ENCODE data around the gene TRIM44. TPM values are rescaled to one million over a fixed set of nuclear protein-coding genes. Genes with fewer than 3 reads are reported as not detected.

The TRIM44 gene
- total RNA-seq, 1 donor from 2014 or later, result 6.1 TPM

DNA sequence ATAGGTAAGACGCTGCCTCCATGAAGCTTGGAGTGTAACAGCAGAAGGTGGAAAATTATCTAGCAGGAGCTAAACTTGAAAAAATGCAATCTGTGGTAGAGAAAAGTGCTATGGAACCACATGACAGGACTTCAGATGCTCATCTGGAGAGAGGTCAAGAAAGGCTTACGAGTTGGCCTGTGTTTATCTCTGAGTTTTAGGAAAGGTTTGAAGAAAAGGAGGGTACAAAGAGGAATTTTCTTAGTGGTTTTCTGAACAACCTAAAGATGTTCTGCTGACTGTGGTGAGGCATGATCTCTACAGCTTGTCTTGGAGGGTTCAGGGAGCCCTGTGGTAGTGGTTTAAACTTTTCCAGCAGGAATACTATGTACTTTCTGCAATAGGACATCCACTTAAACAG lies 36.1 kb upstream of the TRIM44 start:
- intact Hi-C loops (cut with DNase I), result no loop called here
- Histone ChIP-seq H3K4me1 (no peaks in the 10 kb centered on the region), H3K9me3 (no peaks in the 10 kb centered on the region), H3K4me3 (no peak overlapping the region), H3K27me3 (peaks cover 7% of the 10 kb centered on the region), H3K36me3 (no peaks in the 10 kb centered on the region), H3K27ac (no peak overlapping the region)
- TF ChIP-seq, protein P1, sequence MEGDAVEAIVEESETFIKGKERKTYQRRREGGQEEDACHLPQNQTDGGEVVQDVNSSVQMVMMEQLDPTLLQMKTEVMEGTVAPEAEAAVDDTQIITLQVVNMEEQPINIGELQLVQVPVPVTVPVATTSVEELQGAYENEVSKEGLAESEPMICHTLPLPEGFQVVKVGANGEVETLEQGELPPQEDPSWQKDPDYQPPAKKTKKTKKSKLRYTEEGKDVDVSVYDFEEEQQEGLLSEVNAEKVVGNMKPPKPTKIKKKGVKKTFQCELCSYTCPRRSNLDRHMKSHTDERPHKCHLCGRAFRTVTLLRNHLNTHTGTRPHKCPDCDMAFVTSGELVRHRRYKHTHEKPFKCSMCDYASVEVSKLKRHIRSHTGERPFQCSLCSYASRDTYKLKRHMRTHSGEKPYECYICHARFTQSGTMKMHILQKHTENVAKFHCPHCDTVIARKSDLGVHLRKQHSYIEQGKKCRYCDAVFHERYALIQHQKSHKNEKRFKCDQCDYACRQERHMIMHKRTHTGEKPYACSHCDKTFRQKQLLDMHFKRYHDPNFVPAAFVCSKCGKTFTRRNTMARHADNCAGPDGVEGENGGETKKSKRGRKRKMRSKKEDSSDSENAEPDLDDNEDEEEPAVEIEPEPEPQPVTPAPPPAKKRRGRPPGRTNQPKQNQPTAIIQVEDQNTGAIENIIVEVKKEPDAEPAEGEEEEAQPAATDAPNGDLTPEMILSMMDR (IDR thresholded peaks at IDR 0.05), result no peak
- DNase-seq (ENCODE audit: low spot score in 2 of 2), result no peak

DNA sequence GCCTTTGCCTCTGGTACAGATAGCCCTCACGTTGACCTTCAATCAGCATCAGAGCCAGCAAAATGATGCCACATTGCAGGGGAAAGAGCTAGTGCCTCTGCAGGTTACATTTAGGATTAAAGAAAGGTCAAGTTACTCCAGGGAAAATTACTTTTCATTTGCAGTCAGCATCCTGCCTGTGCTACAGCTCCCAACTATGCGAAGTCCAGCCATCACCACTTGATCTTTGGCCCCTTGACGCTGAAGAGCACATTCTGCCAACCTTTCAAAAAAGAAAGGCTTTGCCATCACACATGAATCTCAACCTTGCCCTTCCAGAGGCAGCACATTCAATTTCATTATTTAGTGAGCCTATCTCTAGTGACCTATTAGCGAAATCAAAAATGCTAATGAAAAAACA lies 33.1 kb upstream of the TRIM44 start:
- intact Hi-C loops (cut with DNase I), result no loop called here
- Histone ChIP-seq H3K4me3 (no peak overlapping the region), H3K27me3 (no peaks in the 10 kb centered on the region), H3K27ac (no peak overlapping the region), H3K4me1 (no peaks in the 10 kb centered on the region), H3K36me3 (no peaks in the 10 kb centered on the region), H3K9me3 (no peaks in the 10 kb centered on the region)
- TF ChIP-seq, protein P1 (IDR thresholded peaks at IDR 0.05), result no peak
- DNase-seq (ENCODE audit: low spot score in 2 of 2), result no peak

DNA sequence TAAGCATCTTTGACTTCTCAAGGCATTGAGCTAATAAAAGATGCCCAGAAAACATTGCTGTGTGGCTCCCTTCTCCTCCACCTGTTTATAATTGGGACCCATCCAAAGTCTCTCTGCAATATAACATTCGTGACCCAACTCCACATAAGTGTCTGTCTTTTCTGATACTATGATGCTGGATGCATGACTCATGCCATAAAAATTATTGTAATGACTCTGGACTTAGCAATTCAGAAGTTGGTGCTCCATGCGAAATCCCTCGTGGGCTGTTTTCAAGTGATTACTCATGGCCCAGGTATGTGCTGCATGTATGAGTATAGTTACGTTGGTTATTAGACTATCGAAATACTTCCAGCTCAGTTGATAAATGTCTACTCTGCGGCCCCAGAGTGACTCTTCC lies 32.7 kb upstream of the TRIM44 start:
- H3K4me3 ChIP-seq, result no peak overlapping the region
- no peaks in the 10 kb centered on the region for H3K4me1 ChIP-seq
- no peaks in the 10 kb centered on the region for H3K9me3 ChIP-seq
- TF ChIP-seq, protein P1 (IDR thresholded peaks at IDR 0.05), result no peak
- no peaks in the 10 kb centered on the region for H3K27me3 ChIP-seq
- no peaks in the 10 kb centered on the region for H3K36me3 ChIP-seq
- H3K27ac ChIP-seq, result no peak overlapping the region
- DNase-seq (ENCODE audit: low spot score in 2 of 2), result peak in 1 of 2 donors; percentile 66
- intact Hi-C loops (cut with DNase I), result no loop called here

DNA sequence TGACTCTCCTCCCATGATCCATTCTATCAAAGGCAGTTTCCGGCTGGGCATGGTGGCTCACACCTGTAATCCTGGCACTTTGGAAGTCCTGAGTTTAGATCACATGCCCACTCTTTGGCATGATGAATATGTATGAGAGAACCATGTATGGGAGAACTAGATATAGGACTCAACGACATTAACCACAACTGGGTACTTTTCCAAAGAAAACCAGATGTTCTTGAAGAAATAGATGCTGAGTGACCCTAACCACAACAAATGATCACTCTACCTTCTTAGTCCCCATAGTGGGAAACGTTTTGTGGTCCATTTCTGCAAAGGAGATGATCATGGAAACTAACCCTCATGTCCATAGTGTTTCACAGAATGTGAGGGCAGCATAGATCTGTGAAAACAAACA lies 30.7 kb upstream of the TRIM44 start:
- no peak for DNase-seq (ENCODE audit: low spot score in 2 of 2)
- Histone ChIP-seq H3K9me3 (no peaks in the 10 kb centered on the region), H3K27ac (no peak overlapping the region), H3K4me3 (no peak overlapping the region), H3K27me3 (no peaks in the 10 kb centered on the region), H3K4me1 (no peaks in the 10 kb centered on the region), H3K36me3 (no peaks in the 10 kb centered on the region)
- TF ChIP-seq, protein P1 (IDR thresholded peaks at IDR 0.05), result no peak
- intact Hi-C loops (cut with DNase I), result no loop called here

- H3K36me3 ChIP-seq, result no peaks in the 10 kb centered on the region
- no peak overlapping the region for H3K4me3 ChIP-seq
- no peak for DNase-seq (ENCODE audit: low spot score in 2 of 2)
- H3K4me1 ChIP-seq, result no peaks in the 10 kb centered on the region
- TF ChIP-seq, protein P1 (IDR thresholded peaks at IDR 0.05), result no peak
- H3K27me3 ChIP-seq, result no peaks in the 10 kb centered on the region
- intact Hi-C loops (cut with DNase I), result no loop called here
- no peaks in the 10 kb centered on the region for H3K9me3 ChIP-seq
- no peak overlapping the region for H3K27ac ChIP-seq
Observed at GRCh38 chr11:35632301-35632700, 30.3 kb upstream of the TRIM44 start.

DNA sequence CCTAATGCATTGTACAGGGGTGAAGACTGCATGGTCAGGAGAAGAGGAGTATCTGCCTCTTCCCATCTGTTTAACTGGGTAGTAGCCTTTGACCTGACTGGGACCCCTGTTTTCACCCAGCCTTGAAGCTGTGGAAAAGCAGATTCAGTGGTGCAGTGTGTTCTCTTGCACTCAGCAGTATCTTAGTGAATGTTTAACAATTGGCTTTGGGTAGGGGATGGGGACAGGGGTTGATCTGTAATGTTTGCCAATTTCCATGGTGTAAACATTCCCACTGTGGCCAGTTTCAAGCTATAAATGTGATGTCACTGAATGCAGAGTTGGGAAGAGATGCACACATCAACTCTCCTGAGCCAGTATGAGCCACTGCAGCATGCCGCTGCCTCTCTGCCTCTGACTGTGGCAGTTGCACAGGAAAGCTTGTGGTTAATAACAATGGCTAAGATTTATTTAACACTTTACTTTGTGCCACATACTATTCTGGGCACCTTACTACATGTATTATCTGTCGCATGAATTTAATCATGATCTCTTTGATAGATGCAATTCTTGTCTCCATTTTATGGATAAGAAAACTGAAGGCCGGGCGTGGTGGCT lies 28.6 kb upstream of the TRIM44 start:
- H3K4me1 ChIP-seq, result no peaks in the 10 kb centered on the region
- H3K27me3 ChIP-seq, result no peaks in the 10 kb centered on the region
- no peaks in the 10 kb centered on the region for H3K36me3 ChIP-seq
- no peak overlapping the region for H3K4me3 ChIP-seq
- DNase-seq (ENCODE audit: low spot score in 2 of 2), result no peak
- no peak overlapping the region for H3K27ac ChIP-seq
- intact Hi-C loops (cut with DNase I), result no loop called here
- no peaks in the 10 kb centered on the region for H3K9me3 ChIP-seq
- TF ChIP-seq, protein P1 (IDR thresholded peaks at IDR 0.05), result no peak
